RKO (cell line): ENCODE measurements around the gene C6orf62.
"Not testable (repeated sequence)": the region's sequence is repeated elsewhere in the genome, so short reads cannot be mapped to it uniquely, and the experiment has no call there.

Source experiments
- DNase-seq: peaks from one replicate; pipeline ENCODE4 v3.0.0-alpha.2; 2016; ENCODE audit warnings: low spot score

C6orf62 gene

GRCh38 chr6:24743265-24743943 is 24.4 kb upstream of the C6orf62 start:
- peak; percentile 98 for DNase-seq

- DNase-seq, result no peak
Measured at GRCh38 chr6:24742216-24742738, 23.3 kb upstream of the C6orf62 start.

GRCh38 chr6:24740861-24741260 is 21.9 kb upstream of the C6orf62 start:
- DNase-seq, result no peak

- DNase-seq, result no peak
Measured at GRCh38 chr6:24738741-24739140, 19.8 kb upstream of the C6orf62 start.

GRCh38 chr6:24734710-24735109 is 15.8 kb upstream of the C6orf62 start:
- not testable (repeated sequence) for DNase-seq

DNA sequence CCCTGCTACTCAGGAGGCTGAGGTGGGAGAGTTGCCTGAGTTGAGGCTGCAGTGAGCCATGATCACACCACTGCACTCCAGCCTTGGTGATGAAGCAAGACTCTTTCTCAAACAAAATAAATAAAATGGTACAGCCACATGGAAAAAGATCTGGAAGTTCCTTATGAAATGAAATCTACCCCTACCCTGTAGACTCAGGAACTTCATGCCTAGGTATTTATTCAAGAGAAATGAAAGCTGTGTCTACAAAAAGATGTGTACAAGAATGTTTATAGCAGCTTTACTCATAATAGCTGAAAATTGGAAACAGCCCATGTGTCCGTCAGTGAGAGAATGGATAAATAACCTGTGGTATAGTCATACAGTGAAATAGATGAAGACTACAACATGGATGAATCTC is 15.2 kb upstream of the C6orf62 start:
- DNase-seq, result no peak

DNA sequence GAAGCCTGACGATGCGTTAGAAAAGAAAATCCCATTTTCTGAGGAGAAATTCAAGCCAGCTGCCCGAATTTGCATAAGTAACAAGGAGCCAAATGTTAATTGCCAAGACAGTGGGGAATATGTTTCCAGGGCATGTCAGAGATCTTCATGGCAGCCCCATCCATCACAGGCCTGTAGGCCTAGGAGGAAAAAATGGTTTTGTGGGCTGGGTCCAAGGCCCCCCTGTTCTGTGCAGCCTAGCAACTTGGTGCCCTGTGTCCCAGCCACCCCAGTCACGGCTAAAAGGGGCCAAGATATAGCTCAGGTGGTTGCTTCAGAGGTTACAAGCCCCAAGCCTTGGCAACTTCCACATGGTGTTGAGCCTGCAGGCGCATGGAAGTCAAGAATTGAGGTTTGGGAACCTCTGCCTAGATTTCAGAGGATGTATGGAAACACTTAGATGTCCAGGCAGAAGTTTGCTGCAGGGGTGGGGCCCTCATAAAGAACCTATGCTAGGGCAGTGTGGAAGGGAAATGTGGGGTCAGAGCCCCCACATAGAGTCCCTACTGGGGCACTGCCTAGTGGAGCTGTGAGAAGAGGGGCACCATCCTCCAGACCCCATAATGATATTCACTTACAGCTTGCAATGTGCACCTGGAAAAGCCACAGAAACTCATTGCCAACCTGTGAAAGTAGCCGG is 12.6 kb upstream of the C6orf62 start:
- not testable (repeated sequence) for DNase-seq

DNA sequence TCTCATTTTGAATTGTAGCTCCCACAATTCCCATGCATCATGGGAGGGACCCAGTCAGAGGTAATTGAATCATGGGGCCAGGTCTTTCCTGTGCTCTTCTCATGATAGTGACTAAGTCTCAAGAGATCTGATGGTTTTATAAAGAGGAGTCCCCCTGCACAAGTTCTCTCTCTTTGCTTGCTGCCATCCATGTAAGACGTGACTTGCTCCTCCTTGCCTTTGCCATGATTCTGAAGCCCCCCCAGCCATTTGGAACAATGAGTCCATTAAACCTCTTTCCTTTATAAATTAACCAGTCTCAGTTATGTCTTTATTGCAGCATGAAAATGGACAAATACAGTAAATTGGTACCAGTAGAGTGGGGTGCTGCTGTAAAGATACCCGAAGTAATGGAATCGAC is 11.7 kb upstream of the C6orf62 start:
- DNase-seq, result not testable (repeated sequence)

DNA sequence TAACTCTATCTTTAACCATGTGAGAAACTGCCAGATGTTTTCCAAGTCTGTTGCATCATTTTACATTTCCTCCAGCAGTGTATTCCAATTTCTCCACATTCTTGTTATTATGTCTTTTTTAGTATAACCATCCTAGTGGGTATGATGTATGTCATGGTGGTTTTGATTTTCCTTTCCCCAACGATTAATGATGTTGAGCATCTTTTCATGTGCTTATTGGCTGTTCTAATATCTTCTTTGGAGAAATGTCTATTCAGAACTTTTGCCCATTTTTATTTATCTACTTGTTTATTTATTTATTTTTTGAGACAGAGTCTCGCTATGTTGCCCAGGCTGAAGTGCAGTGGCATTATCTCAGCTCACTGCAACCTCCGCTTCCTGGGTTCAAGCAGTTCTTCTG is 4.3 kb upstream of the C6orf62 start:
- no peak for DNase-seq

DNA sequence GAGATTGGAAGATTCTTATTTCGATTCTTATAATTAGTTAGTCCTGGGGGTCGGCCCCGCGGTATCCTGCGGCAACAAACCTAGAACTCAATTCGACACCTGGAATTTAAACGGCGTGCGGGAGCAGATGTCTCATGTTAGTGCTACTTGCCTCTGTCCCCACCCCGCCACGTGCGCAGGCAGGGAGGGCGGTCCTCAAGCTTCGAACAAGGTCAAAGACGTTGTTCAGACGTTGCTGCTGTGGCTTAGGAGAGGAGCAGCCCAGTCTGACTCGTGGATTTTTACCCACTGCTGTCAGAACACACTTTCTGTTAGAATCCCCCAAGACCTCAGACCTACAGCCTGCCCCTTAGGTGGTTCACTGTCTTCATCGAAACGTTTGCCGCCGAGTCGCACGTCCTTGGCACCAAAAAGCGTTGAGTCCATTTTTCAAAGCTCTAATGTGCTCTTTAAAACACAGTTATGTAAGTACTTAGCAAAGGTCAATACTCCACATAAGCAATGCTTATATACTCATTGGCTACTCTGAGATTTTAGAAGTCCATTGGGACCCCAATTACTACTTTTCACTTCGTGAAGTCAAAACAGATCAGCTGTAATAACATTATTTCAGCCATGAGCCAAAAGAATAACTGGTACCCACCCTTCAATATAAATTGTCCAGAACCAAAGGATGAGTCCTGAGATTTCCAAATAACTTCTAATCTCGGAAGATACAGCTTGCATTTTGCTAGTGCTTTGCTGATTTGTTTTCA is 2.7 kb upstream of the C6orf62 start:
- DNase-seq, result no peak

GRCh38 chr6:24720604-24721460 is 1.9 kb upstream of the C6orf62 start:
- peak; percentile 99 for DNase-seq

DNA sequence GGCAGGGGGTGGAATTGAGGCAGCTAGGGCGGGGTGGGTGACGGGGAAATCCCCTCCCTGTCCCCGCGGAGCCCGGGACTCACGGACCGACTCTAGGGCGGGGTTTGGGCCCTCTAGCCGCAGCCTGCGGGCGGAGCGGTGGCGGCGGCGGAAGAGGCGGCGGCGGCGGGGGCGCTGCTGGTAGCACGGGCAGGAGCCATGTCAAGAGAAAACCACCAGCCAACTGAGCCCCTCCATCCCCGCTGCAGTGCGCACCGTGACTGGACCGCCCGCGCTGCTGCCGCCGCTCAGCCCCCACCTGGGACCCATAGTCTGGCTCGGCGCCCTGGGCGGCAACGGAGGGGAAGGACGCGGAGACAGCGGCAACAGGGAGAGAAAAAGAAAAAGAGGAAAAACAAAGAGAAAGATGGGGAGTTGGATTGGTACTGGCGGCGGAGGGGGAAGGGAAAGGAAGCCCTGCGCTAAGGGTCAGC is 1.2 kb upstream of the C6orf62 start:
- peak; percentile 58 for DNase-seq

GRCh38 chr6:24718449-24719124 is 367 bp downstream of the C6orf62 start:
- DNase-seq, result peak; percentile 54

DNA sequence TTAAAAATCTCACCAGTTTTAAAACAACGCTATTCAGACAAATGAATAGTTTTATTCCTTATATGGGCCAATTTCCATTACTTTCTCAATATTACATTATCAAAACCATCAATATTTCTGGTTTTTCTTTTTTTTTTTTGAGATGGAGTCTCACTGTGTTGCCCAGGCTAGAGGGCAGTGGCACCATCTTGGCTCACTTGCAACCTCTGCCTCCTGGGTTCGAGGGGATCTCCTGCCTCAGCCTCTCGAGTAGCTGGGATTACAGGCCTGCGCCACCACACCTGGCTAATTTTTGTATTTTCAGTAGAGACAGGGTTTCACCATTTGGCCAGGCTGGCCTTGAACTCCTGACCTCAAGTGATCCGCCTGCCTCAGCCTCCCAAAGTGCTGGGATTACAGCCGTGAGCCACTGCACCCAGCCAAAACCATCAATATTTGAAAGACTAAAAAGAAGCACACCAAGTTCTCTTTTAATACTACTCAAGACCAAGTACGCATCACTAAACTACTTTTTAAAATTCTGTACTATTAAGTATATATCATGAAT is 2.3 kb downstream of the C6orf62 start:
- not testable (repeated sequence) for DNase-seq

DNA sequence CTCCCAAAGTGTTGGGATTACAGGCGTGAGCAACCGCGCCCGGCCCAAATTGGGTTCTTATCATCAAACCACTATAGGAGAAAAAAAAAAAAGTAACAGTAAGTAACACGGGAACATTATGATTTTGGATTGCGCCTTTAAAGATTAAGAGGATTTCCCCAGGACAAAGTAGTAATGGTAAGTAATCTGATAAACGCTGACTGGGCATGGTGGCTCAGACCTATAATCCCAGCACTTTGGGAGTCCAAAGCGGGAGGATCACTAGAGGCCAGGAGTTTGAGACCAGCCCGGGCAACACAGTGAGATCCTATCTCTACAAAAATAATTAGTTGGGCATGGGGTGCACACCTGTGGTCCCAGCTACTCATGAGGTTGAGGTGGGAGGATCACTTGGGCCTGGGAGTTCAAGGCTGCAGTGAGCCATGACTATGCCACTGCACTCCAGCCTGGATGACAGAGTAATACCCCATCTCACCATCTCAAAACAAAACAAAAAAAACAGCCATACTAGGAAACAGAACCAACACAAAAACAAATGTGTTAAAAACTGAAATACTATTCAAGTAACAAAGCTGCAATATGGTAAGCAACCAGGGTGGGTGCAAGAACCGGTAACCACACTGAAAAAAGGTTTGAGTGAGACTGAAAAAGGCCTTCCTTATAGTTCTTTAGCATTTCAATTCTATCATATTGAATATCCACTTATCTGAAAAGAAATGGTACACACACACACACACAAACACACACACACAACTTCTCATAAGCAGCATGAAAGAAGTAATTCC is 8.2 kb downstream of the C6orf62 start:
- no peak for DNase-seq

GRCh38 chr6:24709014-24709711 is 9.8 kb downstream of the C6orf62 start:
- no peak for DNase-seq

GRCh38 chr6:24708612-24709011 is 10.3 kb downstream of the C6orf62 start:
- no peak for DNase-seq

DNA sequence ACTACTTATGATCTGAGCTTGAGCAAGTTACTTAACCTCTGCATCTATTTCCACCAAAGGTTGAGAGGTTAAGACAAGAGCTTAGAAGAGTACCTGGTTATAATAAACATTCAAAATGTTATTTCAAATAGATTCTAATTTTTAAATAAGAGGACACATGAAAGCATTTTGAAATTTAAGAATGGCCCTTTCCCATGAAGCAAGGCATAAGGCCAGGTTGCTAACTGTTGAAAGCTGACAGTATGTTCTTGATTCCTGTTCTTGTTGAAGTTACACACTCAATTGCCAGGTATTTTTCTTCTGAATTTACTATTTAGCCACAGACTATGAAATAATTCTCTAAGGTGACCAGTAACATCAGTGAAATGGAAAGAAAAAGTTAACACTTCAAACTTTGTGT is 14.5 kb downstream of the C6orf62 start:
- no peak for DNase-seq

DNA sequence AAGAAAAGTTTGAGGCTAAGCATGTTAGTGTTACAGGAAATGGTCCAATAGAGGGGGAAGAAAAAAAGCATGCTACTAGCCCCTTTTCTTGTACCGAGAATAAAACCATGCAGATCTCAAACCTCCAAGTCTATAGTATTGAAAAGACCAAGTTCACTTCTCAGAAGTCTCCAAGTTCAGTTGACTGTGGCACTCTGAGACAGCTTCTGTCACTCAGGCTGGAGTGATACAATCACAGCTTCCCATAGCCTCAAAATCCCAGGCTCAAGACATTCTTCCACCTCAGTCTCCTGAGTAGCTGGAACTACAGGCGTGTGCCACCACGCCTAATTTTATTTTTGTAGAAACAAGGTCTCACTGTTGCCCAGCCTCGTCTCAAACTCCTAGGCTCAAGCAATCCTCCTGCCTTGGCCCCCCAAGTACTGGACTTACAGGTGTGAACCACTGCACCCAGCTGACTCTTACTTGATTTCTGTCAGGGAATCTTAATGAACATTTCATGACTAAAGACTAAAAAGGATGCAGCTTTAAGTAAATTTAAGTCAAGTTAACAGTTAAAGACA is 16.2 kb downstream of the C6orf62 start:
- DNase-seq, result no peak
